ENCODE data around the gene KCNN2.
"Not testable (repeated sequence)": the region's sequence is repeated elsewhere in the genome, so short reads cannot be mapped to it uniquely, and the experiment has no call there.

The KCNN2 gene

GRCh38 chr5:114419959-114420358 lies 58.1 kb downstream of the KCNN2 start:
- DNase-seq (ENCODE audit: low spot score), result peak; percentile 35

- no peak for DNase-seq (ENCODE audit: low spot score)
Measured at GRCh38 chr5:114427204-114427603, 65.3 kb downstream of the KCNN2 start.

DNA sequence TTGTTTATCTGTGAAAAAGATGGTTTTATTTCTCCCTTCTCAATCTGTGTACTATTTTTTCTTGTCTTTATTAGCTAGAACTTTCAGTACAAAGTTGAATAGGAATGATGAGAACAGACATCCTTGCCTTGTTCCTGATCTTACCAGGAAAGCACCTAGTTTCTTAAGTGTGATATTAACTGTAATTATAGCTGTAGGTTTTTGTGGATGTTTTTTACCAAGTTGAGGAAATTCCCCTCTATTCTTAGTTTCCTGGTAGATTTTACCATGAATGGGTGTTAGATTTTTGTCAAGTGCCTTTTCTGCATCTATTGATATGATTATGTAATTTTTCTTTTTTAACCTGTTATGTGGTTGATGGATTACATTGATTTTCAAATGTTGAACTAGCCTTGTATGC lies 68.7 kb downstream of the KCNN2 start:
- no peak for DNase-seq (ENCODE audit: low spot score)

- not testable (repeated sequence) for DNase-seq (ENCODE audit: low spot score)
Measured at GRCh38 chr5:114432684-114433083, 70.8 kb downstream of the KCNN2 start.

DNA sequence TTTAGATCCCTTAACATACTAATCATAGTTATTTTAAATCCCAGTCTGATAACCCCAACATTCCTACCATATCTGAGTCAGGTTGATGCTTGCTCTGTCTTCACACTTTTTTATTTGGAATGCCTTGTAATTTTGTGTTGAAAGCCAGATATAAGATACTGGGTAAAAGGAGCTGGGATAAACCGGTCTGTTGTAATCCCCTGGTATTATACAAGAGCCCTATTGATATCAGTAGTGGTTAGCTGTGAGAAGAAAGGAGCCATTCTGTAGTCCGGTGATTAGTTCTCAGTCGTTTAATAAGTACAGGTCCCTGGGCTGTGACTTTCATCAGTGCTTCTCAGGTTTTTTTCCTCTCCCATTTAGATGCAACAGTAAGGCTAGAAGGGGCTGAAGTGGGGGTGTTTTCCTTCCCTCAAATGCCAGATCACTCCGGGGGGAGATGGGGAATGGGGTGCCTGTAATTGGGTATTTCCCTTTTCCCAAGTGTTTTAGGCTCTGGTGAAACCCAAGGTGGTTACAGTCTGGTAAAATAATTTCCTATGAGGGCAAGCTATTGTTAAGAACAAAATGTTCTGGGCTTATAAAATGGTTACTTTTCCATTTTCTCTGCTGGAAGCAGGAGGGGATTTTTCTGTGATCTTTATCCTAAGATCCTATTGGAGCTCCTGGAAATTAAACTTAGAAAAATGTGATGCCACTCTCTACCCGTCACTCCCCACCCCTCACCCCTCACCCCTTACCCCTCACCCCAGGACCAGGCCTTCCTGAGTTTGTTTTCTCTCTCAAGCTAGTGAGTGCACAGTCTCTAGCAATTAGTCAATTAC lies 72.7 kb downstream of the KCNN2 start:
- no peak for DNase-seq (ENCODE audit: low spot score)

DNA sequence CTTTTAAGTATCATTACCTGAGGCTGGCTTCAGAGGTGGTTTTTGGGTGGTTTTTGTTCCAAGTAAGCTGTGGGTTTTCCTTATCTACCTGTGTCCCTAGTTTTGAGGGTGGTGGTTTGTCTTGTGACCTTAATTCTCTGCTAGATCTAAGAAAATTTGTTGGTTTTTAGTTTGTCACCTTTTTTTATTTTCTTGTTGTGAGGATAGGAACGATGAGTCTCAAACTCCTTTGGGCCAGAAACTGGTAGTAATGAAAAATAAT lies 73.3 kb downstream of the KCNN2 start:
- DNase-seq (ENCODE audit: low spot score), result no peak

- DNase-seq (ENCODE audit: low spot score), result no peak
Measured at GRCh38 chr5:114435885-114436299, 74.0 kb downstream of the KCNN2 start.

- no peak for DNase-seq (ENCODE audit: low spot score)
Measured at GRCh38 chr5:114437936-114438335, 76.1 kb downstream of the KCNN2 start.

GRCh38 chr5:114438471-114438870 lies 76.6 kb downstream of the KCNN2 start:
- DNase-seq (ENCODE audit: low spot score), result no peak

- DNase-seq (ENCODE audit: low spot score), result no peak
Measured at GRCh38 chr5:114447084-114447773, 85.4 kb downstream of the KCNN2 start.

DNA sequence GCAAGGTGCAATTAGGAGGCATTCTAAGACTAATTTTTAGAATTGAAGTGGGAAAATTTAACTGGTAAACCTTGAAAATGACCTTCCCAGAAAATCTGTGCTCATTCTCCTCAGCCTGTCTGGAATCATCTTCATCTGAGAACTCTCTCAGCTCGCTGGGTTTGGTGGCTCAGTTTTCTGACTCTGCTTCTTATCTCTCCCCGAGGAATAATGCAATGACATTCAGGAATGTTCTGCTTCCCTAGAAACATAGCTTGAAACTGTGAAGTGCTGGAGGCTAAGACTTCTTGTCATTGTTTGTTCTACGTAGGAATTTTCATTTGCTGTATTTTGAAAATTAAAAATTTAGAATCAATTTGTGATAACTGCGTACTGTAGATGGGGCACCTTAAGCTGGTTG lies 86.6 kb downstream of the KCNN2 start:
- no peak for DNase-seq (ENCODE audit: low spot score)

- DNase-seq (ENCODE audit: low spot score), result peak; percentile 75
Measured at GRCh38 chr5:114449860-114450421, 88.1 kb downstream of the KCNN2 start.

DNA sequence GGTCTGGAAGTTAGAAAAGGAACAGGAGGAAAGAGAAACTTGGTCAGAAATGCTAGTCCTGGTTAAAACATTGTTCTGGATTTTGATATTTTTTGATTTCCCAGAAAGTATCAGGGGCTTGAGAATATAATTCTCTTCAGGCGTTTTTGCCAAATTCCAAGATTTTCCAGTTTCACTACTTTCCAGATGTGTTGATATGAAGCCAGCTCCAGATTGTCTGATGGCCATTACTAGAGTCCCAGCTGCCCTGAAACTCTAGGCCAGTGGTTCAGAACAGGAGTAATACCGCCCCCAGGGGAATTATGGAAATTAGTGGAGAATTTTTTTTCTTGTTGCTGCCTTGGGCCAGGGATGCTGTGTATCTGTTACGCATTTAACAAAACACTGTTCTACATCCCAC lies 88.6 kb downstream of the KCNN2 start:
- peak; percentile 9 for DNase-seq (ENCODE audit: low spot score)

GRCh38 chr5:114458726-114459125 lies 96.9 kb downstream of the KCNN2 start:
- DNase-seq (ENCODE audit: low spot score), result no peak

- no peak for DNase-seq (ENCODE audit: low spot score)
Measured at GRCh38 chr5:114467171-114467570, 105.3 kb downstream of the KCNN2 start.

DNA sequence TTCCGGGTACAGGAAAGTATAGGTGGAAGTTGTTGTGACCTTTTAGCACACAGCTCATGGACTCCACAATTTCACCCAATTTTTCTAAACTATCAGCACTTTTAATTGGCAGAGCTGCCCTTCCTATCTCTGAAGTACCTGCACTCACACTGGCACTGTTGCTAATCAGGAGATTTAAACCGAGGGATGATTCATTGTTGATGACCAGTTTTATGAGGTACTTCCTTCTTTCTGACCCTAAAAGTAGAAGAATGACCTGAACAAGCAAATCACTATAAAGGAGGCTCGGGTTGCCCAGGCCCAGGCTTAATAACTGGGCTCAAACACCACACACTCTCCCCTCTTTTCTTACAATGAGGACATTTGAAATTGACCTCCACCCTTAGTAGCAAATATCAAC lies 105.9 kb downstream of the KCNN2 start:
- DNase-seq (ENCODE audit: low spot score), result no peak

- no peak for DNase-seq (ENCODE audit: low spot score)
Measured at GRCh38 chr5:114469372-114469771, 107.5 kb downstream of the KCNN2 start.

- DNase-seq (ENCODE audit: low spot score), result no peak
Measured at GRCh38 chr5:114471529-114471928, 109.7 kb downstream of the KCNN2 start.

GRCh38 chr5:114473541-114473940 lies 111.7 kb downstream of the KCNN2 start:
- no peak for DNase-seq (ENCODE audit: low spot score)

DNA sequence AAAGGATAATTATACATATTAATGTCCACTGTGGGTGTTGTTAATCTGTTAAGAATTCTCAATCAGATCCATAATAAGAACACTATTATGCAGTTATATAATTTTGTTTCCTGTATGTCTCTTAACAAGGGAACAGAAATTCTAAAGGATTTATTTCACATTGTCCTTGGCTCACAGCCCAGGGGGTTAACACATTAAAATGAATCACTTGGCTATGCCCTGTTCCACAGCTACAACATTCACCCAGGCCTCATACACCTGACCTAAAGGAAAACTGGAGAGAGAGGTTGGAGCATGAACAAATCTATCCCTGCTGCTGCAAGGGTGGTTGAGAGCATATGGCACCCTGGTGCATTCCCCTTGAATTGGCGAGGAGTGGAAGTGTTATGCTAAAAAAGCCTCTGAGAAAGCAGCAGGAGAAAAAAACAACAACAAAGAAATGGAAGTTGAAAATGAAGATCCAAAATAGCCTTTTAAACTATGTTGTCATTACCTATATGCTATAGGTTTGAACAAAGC lies 116.0 kb downstream of the KCNN2 start:
- no peak for DNase-seq (ENCODE audit: low spot score)

GRCh38 chr5:114500756-114501155 lies 138.9 kb downstream of the KCNN2 start:
- DNase-seq (ENCODE audit: low spot score), result no peak

GRCh38 chr5:114504560-114504959 lies 142.7 kb downstream of the KCNN2 start:
- DNase-seq (ENCODE audit: low spot score), result no peak

GRCh38 chr5:114524221-114524620 lies 162.4 kb downstream of the KCNN2 start:
- DNase-seq (ENCODE audit: low spot score), result no peak

Data from AG08396 (cell line).